Gastrocnemius medialis (tissue), 4 donors: ENCODE data around the gene MAP7D2. TPM values are rescaled to one million over a fixed set of nuclear protein-coding genes. Genes with fewer than 3 reads are reported as not detected.

Source experiments
- ATAC-seq, 2 donors: fragments of 150-250 bp; one replicate each; pipeline ENCODE4 v1.9.1; 2016
- DNase-seq, 2 donors: peaks; one replicate each; pipeline ENCODE4 v3.0.0-alpha.2; 2019
- H3K27ac ChIP-seq, 4 donors: fragments of 200-600 bp; sonication (generic); 1 replicate in 1 of 4; 2 replicates in 3 of 4; pipeline ENCODE4 v1.5.1; 2016 to 2018; ENCODE audit warnings: mild to moderate bottlenecking in 2 of 4, moderate library complexity in 1 of 4
- H3K27me3 ChIP-seq, 3 donors: fragments of 200-600 bp; sonication (generic) in 2 of 3; 1 replicate in 1 of 3; 2 replicates in 2 of 3; pipeline versions ENCODE4 v1.5.1 to v1.6.0; 2016 to 2019; ENCODE audit warnings: mild to moderate bottlenecking in 1 of 3, moderate library complexity in 1 of 3
- H3K36me3 ChIP-seq, 2 donors: fragments of 200-600 bp; sonication (generic) in 1 of 2; one replicate each; pipeline ENCODE4 v1.5.1; 2017 to 2018
- H3K4me1 ChIP-seq, 2 donors: fragments of 200-600 bp; sonication (generic) in 1 of 2; one replicate each; pipeline ENCODE4 v1.5.1; 2016 to 2017; ENCODE audit warnings: mild to moderate bottlenecking in 2 of 2
- H3K4me3 ChIP-seq, 4 donors: fragments of 200-600 bp; sonication (generic) in 3 of 4; 1 replicate in 1 of 4; 2 replicates in 3 of 4; pipeline ENCODE4 v1.5.1; 2016 to 2019; ENCODE audit warnings: mild to moderate bottlenecking in 2 of 4
- H3K9me3 ChIP-seq, 3 donors: fragments of 200-600 bp; sonication (generic) in 2 of 3; 1 replicate in 1 of 3; 2 replicates in 2 of 3; pipeline ENCODE4 v1.5.1; 2016 to 2019
- CTCF ChIP-seq, 5 experiments: fragments of 450-650 bp in 3 of 5; fragments of 200-600 bp in 2 of 5; sonication (generic) in 2 of 5; IDR thresholded peaks in 4 of 5; conservative IDR thresholded peaks in 1 of 5; 1 replicate in 4 of 5; 2 replicates in 1 of 5; pipeline ENCODE4 v1.5.1; 2016 to 2019; ENCODE audit warnings: antibody characterized with exemption in 5 of 5, mild to moderate bottlenecking in 3 of 5, moderate library complexity in 3 of 5
- POLR2A ChIP-seq, 2 donors: fragments of 450-650 bp; IDR thresholded peaks; one replicate each; pipeline ENCODE4 v1.6.1; 2017; ENCODE audit warnings: antibody characterized with exemption in 2 of 2, mild to moderate bottlenecking in 2 of 2, moderate library complexity in 2 of 2
- in situ Hi-C, 4 donors: fragments of 200-750 bp; cut with MboI; loops; one replicate each; pipeline versions ENCODE4 v1.15.0 to v1.8.0; 2017; ENCODE audit warnings: low sequenced_read_pairs in 4 of 4
- intact Hi-C: fragments of 100-400 bp; cut with DNase I; formaldehyde crosslinking; loops from one replicate; pipeline ENCODE4 v1.15.1; 2023; ENCODE audit warnings: low total_unique reads
- microRNA counts, 2 donors: library from miRNA; unstranded; fragments of <30 nt; microRNA quantifications; one replicate each; lab custom pipeline; 2016
- microRNA-seq, 2 donors: library from miRNA; unstranded; fragments of <30 nt; microRNA quantifications; one replicate each; pipeline ENCODE4, GENCODE V29; 2016; ENCODE audit warnings: borderline replicate concordance in 2 of 2
- total RNA-seq, 4 donors: library from RNA; depleted of rRNA; stranded (reverse); fragments of >200 nt; gene quantifications; one replicate each; pipeline versions ENCODE4 v1.1.0 to v1.2.3, GENCODE V29; 2016

Gene MAP7D2
- total RNA-seq, 4 donors from 2014 or later = 0.13 to 0.51 (median 0.47) TPM; not detected in 1

- no peaks in the 10 kb centered on the region for H3K4me1 ChIP-seq
- TF ChIP-seq POLR2A (IDR thresholded peaks at IDR 0.05) (no peak), CTCF (IDR thresholded peaks at IDR 0.05 in 4 of 5, conservative IDR thresholded peaks at IDR 0.05 in 1 of 5) (no peak)
- no peak for DNase-seq
- intact Hi-C loops = no loop called here
- H3K4me3 ChIP-seq = no peak overlapping the region
- in situ Hi-C loops = no loop called here
- H3K27me3 ChIP-seq = no peaks in the 10 kb centered on the region
- H3K36me3 ChIP-seq = no peaks in the 10 kb centered on the region
- no peak for ATAC-seq
- no peaks in the 10 kb centered on the region for H3K9me3 ChIP-seq
- no peak overlapping the region for H3K27ac ChIP-seq
These were observed 159.8 kb downstream of the MAP7D2 start for GRCh38 chrX:19956923-19957322.

MicroRNAs encoded within 50 kb of the gene (microRNA counts, 767-probe panel; counts per million panel counts)
- 356 to 448 counts per million in 2 donors for microRNA hsa-miR-23c (lab: Ali Mortazavi, UCI)

Small RNA genes lying within 50 kb of the gene (microRNA-seq; reads per million reads assigned to microRNA genes)
- gene MIR23C = 155 to 253 reads per million in 2 donors

Other genes starting within 250 kb of the MAP7D2 start
- gene SH3KBP1, start 229.3 kb downstream of the MAP7D2 start, total RNA-seq = 1 to 10 TPM; 2.3 to 4.5 (median 3.6) TPM
- gene BCLAF3, start 125.8 kb downstream of the MAP7D2 start, total RNA-seq = 1 to 10 TPM; 2.4 to 4.2 (median 2.6) TPM
- 100 to 1,000 TPM in 2 of 4 donors, 10 to 100 TPM in 2; 61.0 to 124 (median 88.9) TPM for gene EIF1AX, start 24.9 kb upstream of the MAP7D2 start, total RNA-seq
- gene RPS6KA3, start 150.0 kb upstream of the MAP7D2 start, total RNA-seq = 10 to 100 TPM; 53.1 to 91.0 (median 66.0) TPM